ENCODE measurements around the gene INAFM1. TPM values are rescaled to one million over a fixed set of nuclear protein-coding genes. Genes with fewer than 3 reads are reported as not detected.

The INAFM1 gene
- total RNA-seq, 1 donor from 2014 or later: 18.9 TPM

DNA sequence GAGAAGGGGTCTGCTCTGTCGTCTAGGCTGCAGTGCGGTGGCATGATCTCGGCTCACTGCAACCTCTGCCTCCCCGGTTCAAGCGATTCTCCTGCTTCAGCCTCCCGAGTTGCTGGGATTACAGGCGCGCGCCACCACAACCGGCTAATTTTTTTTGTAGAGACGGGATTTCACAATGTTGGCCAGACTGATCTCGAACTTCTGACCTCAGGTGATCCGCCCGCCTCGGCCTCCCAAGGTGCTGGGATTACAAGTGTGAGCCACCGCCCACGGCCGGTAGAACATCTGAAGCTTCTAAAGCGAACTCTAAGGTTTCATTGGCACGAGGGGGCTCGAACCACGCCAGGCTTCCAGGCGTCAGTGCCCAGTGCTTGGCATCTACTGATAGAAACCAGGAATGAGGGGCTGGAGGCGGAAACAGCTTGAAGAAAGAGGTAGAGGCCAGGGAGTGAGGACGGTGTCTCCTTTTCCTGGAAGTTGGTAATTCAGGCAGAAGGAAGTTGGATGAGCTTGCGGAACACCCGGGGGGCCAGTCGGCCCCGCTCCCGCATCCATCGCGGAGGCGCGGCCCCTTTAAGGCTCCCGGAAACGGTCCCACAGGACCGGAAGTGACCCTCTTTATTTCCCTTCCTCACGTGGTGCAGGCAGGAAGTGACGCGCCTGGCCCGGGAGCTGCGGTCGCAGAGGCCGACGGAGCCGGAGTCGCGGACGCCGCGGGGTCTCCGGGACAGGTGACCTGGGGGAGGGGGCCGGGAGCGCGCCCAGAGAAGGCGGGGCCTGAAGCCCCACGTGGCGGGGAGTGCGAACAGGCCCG, 18.6 kb upstream of the INAFM1 start, which contains the start of gene CCDC9:
CCDC9 (plus strand) TSS at position 647 of the 814 bp plus-strand sequence. CDS start 1,876 bp downstream, outside the sequence.
- intact Hi-C loops (cut with DNase I): no loop called here
- no peaks in the 10 kb centered on the region for H3K27me3 ChIP-seq
- H3K9me3 ChIP-seq: no peaks in the 10 kb centered on the region
- peaks cover 25% of the 10 kb centered on the region for H3K4me1 ChIP-seq
- DNase-seq (ENCODE audit: extremely low spot score in 2 of 2): no peak
- peak in 1 of 2 donors; percentile 84 for TF ChIP-seq POLR2A (IDR thresholded peaks at IDR 0.05)
- peak; percentile 91 to 97 for TF ChIP-seq POLR2AphosphoS5 (IDR thresholded peaks at IDR 0.05; ENCODE audit: insufficient read depth in 1 of 2, low read depth in 1 of 2)
- TF ChIP-seq, protein P1, sequence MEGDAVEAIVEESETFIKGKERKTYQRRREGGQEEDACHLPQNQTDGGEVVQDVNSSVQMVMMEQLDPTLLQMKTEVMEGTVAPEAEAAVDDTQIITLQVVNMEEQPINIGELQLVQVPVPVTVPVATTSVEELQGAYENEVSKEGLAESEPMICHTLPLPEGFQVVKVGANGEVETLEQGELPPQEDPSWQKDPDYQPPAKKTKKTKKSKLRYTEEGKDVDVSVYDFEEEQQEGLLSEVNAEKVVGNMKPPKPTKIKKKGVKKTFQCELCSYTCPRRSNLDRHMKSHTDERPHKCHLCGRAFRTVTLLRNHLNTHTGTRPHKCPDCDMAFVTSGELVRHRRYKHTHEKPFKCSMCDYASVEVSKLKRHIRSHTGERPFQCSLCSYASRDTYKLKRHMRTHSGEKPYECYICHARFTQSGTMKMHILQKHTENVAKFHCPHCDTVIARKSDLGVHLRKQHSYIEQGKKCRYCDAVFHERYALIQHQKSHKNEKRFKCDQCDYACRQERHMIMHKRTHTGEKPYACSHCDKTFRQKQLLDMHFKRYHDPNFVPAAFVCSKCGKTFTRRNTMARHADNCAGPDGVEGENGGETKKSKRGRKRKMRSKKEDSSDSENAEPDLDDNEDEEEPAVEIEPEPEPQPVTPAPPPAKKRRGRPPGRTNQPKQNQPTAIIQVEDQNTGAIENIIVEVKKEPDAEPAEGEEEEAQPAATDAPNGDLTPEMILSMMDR (IDR thresholded peaks at IDR 0.05): no peak
- peaks cover 0 to 24% of the 10 kb centered on the region in 2 donors for H3K36me3 ChIP-seq
- H3K27ac ChIP-seq: peak within 1 kb of the TSS; percentile 93
- peak within 1 kb of the TSS; percentile 59 to 69 for H3K4me3 ChIP-seq

DNA sequence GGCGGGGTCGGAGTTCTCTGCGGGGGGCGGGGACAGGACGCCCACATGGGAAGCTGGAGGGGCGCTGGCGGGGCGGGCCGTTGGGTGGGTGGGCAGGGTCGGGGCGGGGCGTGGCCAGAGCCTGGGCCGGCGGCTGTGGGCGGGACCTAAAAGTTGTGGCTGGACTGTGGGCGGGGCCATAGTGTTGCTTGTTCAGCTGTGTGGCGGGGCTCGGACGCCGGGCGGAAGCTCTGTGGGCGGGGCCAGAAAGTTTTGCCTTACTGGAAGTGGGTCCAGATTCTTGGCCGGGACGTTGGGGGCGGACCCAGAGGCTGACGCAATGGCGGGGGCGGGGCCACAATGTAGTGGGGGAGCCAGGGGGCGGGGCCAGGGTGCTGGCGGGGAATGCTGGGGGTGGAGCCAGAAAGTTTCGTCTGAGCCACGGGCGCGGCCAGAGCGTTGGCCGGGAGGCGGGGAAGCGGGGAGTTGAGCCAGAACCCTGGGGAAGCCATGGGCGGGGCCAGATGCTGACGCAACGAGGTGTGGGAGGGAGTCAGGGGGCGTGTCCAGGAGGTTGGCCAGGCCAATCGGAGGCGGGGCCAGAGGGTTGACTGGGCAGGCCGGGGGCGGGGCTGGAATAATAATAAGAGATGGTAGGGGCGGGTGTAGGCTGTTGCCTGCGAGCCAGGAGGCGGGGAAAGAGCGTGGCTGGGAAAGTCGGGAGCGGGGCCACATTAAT, 17.8 kb upstream of the INAFM1 start:
- H3K4me3 ChIP-seq: peak overlapping the region; percentile 59 to 69
- TF ChIP-seq POLR2AphosphoS5 (IDR thresholded peaks at IDR 0.05; ENCODE audit: insufficient read depth in 1 of 2, low read depth in 1 of 2) (no peak), POLR2A (IDR thresholded peaks at IDR 0.05) (no peak)
- TF ChIP-seq, protein P1 (IDR thresholded peaks at IDR 0.05): no peak
- intact Hi-C loops (cut with DNase I): no loop called here
- H3K27ac ChIP-seq: peak overlapping the region; percentile 93
- H3K9me3 ChIP-seq: no peaks in the 10 kb centered on the region
- peak; percentile 99 to 100 for DNase-seq (ENCODE audit: extremely low spot score in 2 of 2)
- H3K27me3 ChIP-seq: no peaks in the 10 kb centered on the region
- H3K36me3 ChIP-seq: peaks cover 0 to 27% of the 10 kb centered on the region in 2 donors
- peaks cover 25% of the 10 kb centered on the region for H3K4me1 ChIP-seq

DNA sequence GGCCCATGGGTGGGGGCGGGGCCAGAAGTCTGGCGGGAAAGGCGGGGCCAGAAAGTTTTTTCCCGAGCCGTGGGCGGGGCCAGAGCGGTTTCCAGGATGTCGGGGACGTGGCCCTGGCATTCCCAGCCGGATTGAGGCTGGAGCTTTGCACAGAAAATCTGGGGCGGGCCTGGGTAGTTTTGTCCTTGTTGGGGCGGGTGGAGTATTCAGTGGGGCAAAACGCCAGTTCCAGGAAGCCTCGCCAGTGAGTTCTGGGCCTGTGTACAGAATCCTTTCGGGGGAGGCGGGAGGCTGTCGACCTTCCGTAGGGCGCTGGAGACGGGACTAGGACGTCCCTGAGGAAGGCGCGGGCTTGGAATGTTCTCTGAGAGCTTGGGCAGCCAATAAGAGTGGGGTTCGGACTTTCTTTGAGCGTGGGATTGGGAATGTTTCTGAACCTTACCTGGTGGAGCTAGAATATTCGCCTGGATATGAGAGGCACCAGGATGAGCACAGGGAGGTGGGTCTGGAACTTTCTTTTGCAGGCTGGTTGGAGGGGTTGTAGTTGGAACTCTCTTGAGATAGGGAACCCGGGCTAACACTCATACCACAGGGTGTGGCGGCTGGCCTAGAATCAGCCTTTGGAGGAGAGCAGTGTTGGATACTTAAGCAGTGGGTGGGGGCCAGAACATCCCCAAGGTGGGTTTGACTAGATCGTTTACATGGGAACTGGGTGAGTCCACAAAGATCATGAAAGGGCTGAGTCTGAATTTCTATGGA, 17.1 kb upstream of the INAFM1 start:
- H3K27me3 ChIP-seq: no peaks in the 10 kb centered on the region
- intact Hi-C loops (cut with DNase I): no loop called here
- peak; percentile 84 for TF ChIP-seq POLR2AphosphoS5 (IDR thresholded peaks at IDR 0.05; ENCODE audit: insufficient read depth in 1 of 2, low read depth in 1 of 2)
- TF ChIP-seq, protein P1 (IDR thresholded peaks at IDR 0.05): no peak
- TF ChIP-seq POLR2A (IDR thresholded peaks at IDR 0.05): peak in 1 of 2 donors; percentile 61
- H3K4me3 ChIP-seq: peak overlapping the region; percentile 59 to 69
- no peaks in the 10 kb centered on the region for H3K9me3 ChIP-seq
- peak overlapping the region; percentile 93 for H3K27ac ChIP-seq
- peaks cover 0 to 34% of the 10 kb centered on the region in 2 donors for H3K36me3 ChIP-seq
- peak in 1 of 2 donors; percentile 99 for DNase-seq (ENCODE audit: extremely low spot score in 2 of 2)
- H3K4me1 ChIP-seq: peaks cover 25% of the 10 kb centered on the region

DNA sequence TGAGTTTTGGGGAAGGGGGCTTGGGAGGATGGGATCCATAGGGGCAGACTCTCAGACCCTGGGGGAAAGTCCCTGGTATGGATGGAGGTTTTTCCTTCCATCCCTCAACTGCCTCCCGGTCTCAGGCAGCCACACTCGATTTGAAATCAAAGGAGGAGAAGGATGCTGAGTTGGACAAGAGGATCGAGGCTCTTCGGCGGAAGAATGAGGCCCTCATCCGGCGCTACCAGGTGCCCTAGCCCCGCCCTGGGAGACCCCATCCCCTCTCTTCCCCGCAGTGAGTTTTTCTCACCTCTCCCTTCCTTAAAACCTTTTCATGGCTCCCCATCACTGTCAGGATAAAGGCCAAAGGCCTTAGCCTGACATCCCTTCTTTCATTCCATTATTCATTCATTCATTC, 16.3 kb upstream of the INAFM1 start:
- Histone ChIP-seq H3K4me1 (peaks cover 25% of the 10 kb centered on the region), H3K4me3 (peak overlapping the region; percentile 59 to 69), H3K27me3 (no peaks in the 10 kb centered on the region), H3K9me3 (no peaks in the 10 kb centered on the region), H3K36me3 (peaks cover 0 to 35% of the 10 kb centered on the region in 2 donors), H3K27ac (peak overlapping the region; percentile 93)
- no peak for TF ChIP-seq POLR2A (IDR thresholded peaks at IDR 0.05)
- TF ChIP-seq, protein P1 (IDR thresholded peaks at IDR 0.05): no peak
- TF ChIP-seq POLR2AphosphoS5 (IDR thresholded peaks at IDR 0.05; ENCODE audit: insufficient read depth in 1 of 2, low read depth in 1 of 2): no peak
- DNase-seq (ENCODE audit: extremely low spot score in 2 of 2): no peak
- intact Hi-C loops (cut with DNase I): no loop called here

Data from vagina (tissue), 2 donors.